Thymus (tissue), 11 donors: ENCODE data around the gene RTRAF. TPM values are rescaled to one million over a fixed set of nuclear protein-coding genes. Genes with fewer than 3 reads are reported as not detected.
A peak's percentile ranks its signal among the peaks of the same experiment; 100 is the strongest.

Experiments
- DNase-seq, 9 donors: peaks; one replicate each; pipeline ENCODE4 v3.0.0-alpha.2; 2013; ENCODE audit warnings: low spot score in 9 of 9, low read depth in 6 of 9, missing footprints in 1 of 9
- H3K27ac ChIP-seq, 2 donors: one replicate each; pipeline ENCODE4 v1.5.1; 2013; ENCODE audit warnings: control low read depth in 1 of 2, low read depth in 1 of 2, low read length in 1 of 2, mild to moderate bottlenecking in 1 of 2, moderate library complexity in 1 of 2
- H3K27me3 ChIP-seq, 2 donors: one replicate each; pipeline ENCODE4 v1.5.1; 2013; ENCODE audit warnings: low read length in 1 of 2; ENCODE audit not compliant: control insufficient read depth in 2 of 2, insufficient read depth in 1 of 2
- H3K36me3 ChIP-seq, 2 donors: one replicate each; pipeline ENCODE4 v1.5.1; 2013; ENCODE audit warnings: low read length in 1 of 2, mild to moderate bottlenecking in 1 of 2, moderate library complexity in 1 of 2; ENCODE audit not compliant: control insufficient read depth in 2 of 2, insufficient read depth in 2 of 2
- H3K4me1 ChIP-seq, 2 donors: one replicate each; pipeline ENCODE4 v1.5.1; 2013; ENCODE audit warnings: low read length in 2 of 2; ENCODE audit not compliant: control insufficient read depth in 2 of 2, insufficient read depth in 2 of 2
- H3K4me3 ChIP-seq, 2 donors: one replicate each; pipeline ENCODE4 v1.5.1; 2013; ENCODE audit warnings: low read length in 2 of 2, control low read depth in 1 of 2, mild to moderate bottlenecking in 1 of 2
- H3K9me3 ChIP-seq, 2 donors: one replicate each; pipeline ENCODE4 v1.5.1; 2013; ENCODE audit warnings: low read length in 1 of 2, mild to moderate bottlenecking in 1 of 2; ENCODE audit not compliant: control insufficient read depth in 2 of 2, insufficient read depth in 1 of 2
- WGBS: extraction: QIAGEN DNeasy Blood & Tissue Kit; methylation state at CpG from one replicate; pipeline ENCODE4 v1.1.7; 2013; 5-methylcytosine and 5-hydroxymethylcytosine counted together
- polyA plus RNA-seq: library from polyadenylated mRNA; stranded (reverse); fragments of 200-250 nt; gene quantifications from one replicate; pipeline ENCODE4 v1.2.3, GENCODE V29; 2013
- total RNA-seq: library from RNA; stranded (reverse); fragments of 120-200 nt; gene quantifications from one replicate; pipeline ENCODE4 v1.2.4, GENCODE V29; 2013
- donor health status: healthy.

The RTRAF gene
- total and polyA plus RNA-seq, 2 donors: 207 to 234 TPM

DNA sequence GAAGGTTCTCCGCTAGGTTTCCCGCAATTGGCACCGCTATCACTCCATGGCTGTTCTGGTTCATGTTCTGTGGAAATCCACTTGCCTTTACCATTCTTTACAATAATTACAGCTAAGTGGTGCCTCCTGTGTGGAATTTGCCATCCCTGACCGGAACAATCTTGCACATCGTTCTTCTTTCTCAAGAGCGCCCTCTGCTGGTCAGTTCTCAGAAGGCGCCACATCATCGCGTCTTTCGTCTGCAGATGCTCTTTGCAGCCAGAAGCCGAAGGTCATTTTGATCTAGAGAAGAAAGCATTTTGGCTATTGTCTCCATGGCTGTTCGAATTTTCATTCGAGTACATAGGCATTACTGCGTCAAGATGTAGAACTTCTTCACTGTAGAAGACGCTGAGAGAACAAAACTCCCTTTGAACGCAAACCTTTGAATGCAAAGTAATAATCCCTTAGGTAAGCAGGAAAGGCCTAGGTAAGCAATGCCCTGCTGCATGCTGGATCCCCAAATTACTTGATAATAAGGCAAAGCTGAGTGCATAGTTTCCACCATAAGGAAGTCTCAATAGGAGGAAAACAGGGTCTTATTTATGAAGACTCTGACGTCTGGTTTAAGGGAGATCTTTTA lies 10.1 kb upstream of the RTRAF start:
- no peaks in the 10 kb centered on the region for H3K4me1 ChIP-seq
- no peak overlapping the region for H3K4me3 ChIP-seq
- 32% methylated on average over 17 of the region's 17 CpGs for WGBS
- peak; percentile 42 to 87 (median 68) for DNase-seq
- no peaks in the 10 kb centered on the region for H3K27me3 ChIP-seq
- H3K27ac ChIP-seq: no peak overlapping the region
- no peaks in the 10 kb centered on the region for H3K9me3 ChIP-seq
- H3K36me3 ChIP-seq: no peaks in the 10 kb centered on the region

DNA sequence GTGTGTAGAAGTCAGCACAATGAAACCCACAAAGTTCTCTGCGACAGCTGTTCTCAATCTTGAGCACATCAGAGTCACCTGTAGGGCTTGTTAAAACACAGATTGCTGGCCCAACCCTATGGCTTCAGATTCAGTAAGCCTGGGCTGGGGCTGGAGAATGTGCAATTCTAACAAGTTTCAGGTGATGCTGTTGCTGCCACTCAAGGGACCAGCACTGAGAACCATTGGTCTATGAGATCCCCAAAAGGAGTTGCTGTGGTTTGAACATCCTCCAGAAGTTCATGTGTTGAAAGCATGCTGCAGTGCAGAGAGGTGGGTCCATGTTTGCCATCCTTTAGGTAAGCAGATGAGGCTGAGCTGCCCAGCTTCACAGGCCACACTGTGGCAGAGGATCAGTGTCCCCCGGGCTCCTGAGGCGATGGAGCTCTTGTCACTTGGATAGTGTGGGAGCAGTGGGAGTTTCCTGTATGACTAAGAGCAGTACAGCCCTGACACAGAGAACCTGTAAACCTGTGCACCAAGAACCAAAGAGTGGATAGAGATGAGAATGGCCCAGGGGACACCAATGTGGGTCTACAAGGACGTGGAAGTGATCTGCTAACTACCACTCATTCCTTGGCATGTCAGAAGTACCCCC lies 8.0 kb upstream of the RTRAF start:
- no peaks in the 10 kb centered on the region for H3K9me3 ChIP-seq
- no peaks in the 10 kb centered on the region for H3K36me3 ChIP-seq
- H3K4me1 ChIP-seq: no peaks in the 10 kb centered on the region
- H3K4me3 ChIP-seq: no peak overlapping the region
- no peaks in the 10 kb centered on the region for H3K27me3 ChIP-seq
- DNase-seq: no peak
- WGBS: 95% methylated on average over 4 of the region's 4 CpGs
- H3K27ac ChIP-seq: no peak overlapping the region

DNA sequence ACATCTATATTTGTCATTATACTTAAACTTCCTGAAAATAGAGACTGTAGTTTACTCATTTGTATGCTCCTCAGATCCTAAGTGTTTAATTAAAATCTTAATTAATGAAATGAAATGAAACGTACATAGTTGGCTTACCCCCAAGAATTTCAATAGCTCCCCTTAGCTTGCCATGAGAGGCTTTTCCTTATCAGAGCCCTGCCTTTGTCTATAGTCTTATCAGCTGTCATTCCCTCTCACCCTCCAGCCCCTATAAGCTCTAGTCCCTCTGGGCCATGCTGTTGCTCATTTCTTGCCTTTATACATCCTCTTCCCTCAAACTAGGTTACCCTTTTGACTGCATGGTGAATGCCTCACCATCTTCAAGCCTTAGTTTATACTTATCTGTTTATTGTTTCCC lies 1.1 kb upstream of the RTRAF start:
- H3K4me3 ChIP-seq: no peak overlapping the region
- 96% methylated on average over 1 of the region's 1 CpG for WGBS
- H3K27ac ChIP-seq: no peak overlapping the region
- H3K36me3 ChIP-seq: peaks cover 8 to 14% of the 10 kb centered on the region in 2 donors
- H3K9me3 ChIP-seq: no peaks in the 10 kb centered on the region
- no peaks in the 10 kb centered on the region for H3K27me3 ChIP-seq
- DNase-seq: no peak
- H3K4me1 ChIP-seq: peaks cover 3 to 4% of the 10 kb centered on the region in 2 donors

DNA sequence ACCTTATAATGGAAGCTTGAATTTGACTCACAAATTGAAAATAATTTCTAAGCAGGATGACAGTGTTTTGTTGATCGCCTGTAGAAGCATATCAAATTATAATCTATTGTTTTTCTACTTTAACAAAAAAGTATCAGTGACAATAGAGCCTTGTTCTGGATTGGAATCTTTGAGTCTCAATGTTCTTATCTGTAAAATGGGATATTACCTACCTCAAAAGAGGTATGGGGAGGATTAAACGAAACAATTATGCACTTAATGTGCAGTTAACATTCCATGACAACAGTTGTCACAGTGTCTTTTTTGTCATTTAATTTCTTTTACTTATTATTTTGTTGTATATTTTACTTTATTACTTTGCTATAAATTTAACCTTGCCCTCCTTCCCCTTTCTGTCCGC lies 1.1 kb downstream of the RTRAF start:
- Histone ChIP-seq H3K27ac (no peak overlapping the region), H3K36me3 (peaks cover 12 to 35% of the 10 kb centered on the region in 2 donors), H3K9me3 (no peaks in the 10 kb centered on the region), H3K4me1 (peaks cover 3 to 4% of the 10 kb centered on the region in 2 donors), H3K4me3 (peak overlapping the region; percentile 78 to 91), H3K27me3 (no peaks in the 10 kb centered on the region)
- no peak for DNase-seq
- WGBS: 88% methylated on average over 3 of the region's 3 CpGs

DNA sequence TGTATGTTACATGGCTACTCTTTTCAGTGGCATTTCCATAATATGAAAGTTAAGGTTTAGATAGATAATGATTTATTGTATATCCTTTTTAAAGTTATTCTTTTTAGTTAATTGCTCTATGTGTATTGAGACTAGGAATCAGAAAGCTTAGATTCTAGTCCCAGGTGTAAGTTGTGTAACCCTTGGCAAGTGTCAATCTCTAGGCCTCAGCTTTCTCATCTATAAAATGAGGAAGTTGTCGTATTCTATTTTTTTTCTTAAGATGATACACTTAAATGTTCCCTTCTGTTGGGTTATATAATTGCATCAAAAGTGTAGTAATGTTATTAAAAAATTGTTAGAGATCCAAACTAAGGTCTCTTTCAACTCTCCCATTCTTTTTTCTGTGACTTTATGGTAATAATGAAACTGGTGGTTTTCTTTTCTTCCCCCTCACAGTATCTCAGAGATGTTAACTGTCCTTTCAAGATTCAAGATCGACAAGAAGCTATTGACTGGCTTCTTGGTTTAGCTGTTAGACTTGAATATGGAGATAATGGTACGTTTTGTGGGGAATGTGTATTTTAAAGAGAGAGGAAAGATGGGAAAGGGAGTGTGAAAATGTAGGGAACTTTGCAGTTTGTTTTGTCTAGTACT lies 4.1 kb downstream of the RTRAF start:
- Histone ChIP-seq H3K4me3 (no peak overlapping the region), H3K4me1 (peaks cover 3 to 4% of the 10 kb centered on the region in 2 donors), H3K27ac (no peak overlapping the region), H3K27me3 (no peaks in the 10 kb centered on the region), H3K9me3 (no peaks in the 10 kb centered on the region), H3K36me3 (peaks cover 12 to 43% of the 10 kb centered on the region in 2 donors)
- DNase-seq: no peak
- WGBS: 82% methylated on average over 3 of the region's 3 CpGs

DNA sequence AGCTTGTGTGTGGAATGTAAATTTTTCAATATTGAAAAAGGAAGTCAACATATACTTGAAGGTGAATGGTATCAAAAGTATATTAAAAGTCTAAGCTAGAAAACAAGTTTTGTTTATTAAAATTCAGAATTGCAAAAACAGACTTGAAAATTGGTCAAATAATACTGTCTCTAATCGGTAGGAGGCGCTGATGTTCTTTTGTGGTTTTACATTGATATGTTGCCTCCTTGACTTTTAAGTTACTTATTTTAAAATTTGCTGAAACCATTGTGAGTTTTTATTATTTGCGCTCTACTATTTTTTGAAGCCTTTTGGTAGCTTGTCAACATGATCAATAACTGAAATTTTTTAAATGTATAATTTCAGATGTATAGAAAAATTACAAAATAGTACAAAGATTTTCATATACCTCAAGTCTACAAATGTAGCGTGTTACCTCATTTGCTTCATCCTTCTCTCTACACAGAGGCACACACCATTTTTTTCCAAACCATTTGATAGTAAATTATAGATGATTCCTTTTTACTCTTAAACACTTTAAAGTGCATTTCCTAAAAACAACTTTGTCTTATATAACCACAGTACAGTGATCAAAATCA lies 6.9 kb downstream of the RTRAF start:
- no peaks in the 10 kb centered on the region for H3K9me3 ChIP-seq
- H3K36me3 ChIP-seq: peaks cover 14 to 58% of the 10 kb centered on the region in 2 donors
- H3K27me3 ChIP-seq: no peaks in the 10 kb centered on the region
- DNase-seq: peak in 2 of 9 donors; percentile 18 to 38
- H3K27ac ChIP-seq: no peak overlapping the region
- WGBS: 66% methylated on average over 4 of the region's 4 CpGs
- no peaks in the 10 kb centered on the region for H3K4me1 ChIP-seq
- H3K4me3 ChIP-seq: no peak overlapping the region

DNA sequence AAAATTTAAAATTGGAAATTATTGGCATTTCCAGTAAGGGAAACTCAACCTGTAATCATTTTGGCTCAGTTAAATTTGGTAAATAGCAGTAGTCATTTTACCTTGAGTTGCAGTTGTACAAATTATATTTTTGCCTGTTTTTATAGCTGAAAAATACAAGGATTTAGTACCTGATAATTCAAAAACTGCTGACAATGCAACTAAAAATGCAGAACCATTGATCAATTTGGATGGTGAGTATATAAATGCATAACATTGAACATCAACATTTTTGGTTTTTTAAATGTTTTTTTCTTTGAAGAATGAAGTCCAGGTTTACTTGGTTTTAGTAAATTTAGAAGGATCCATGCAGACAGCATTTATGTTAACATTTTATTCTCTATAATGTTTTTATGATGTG lies 9.0 kb downstream of the RTRAF start:
- H3K9me3 ChIP-seq: no peaks in the 10 kb centered on the region
- no peak for DNase-seq
- H3K4me1 ChIP-seq: no peaks in the 10 kb centered on the region
- no peak overlapping the region for H3K27ac ChIP-seq
- no peaks in the 10 kb centered on the region for H3K27me3 ChIP-seq
- no peak overlapping the region for H3K4me3 ChIP-seq
- H3K36me3 ChIP-seq: peaks cover 16 to 64% of the 10 kb centered on the region in 2 donors

DNA sequence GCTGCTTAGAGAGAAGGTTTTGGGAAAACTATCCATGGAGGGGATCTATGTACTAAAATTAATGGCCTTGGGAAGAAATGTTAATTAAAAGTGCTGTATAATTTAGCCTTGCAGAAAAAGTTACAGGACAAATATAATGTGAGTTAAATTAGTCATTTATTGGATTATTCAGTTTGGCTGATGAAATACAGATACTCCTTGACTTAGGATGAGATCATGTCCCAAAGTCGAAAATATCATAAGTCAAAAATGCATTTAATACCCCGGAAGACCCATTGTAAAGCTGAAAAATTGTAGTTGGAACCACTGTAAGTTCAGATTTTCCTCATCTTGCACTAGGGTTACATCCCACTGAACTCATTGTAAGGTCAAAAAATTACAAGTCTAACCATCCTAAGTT lies 9.7 kb downstream of the RTRAF start:
- DNase-seq: no peak
- Histone ChIP-seq H3K36me3 (peaks cover 16 to 65% of the 10 kb centered on the region in 2 donors), H3K9me3 (no peaks in the 10 kb centered on the region), H3K27me3 (no peaks in the 10 kb centered on the region), H3K27ac (no peak overlapping the region), H3K4me3 (no peak overlapping the region), H3K4me1 (no peaks in the 10 kb centered on the region)
- 96% methylated on average over 2 of the region's 2 CpGs for WGBS

DNA sequence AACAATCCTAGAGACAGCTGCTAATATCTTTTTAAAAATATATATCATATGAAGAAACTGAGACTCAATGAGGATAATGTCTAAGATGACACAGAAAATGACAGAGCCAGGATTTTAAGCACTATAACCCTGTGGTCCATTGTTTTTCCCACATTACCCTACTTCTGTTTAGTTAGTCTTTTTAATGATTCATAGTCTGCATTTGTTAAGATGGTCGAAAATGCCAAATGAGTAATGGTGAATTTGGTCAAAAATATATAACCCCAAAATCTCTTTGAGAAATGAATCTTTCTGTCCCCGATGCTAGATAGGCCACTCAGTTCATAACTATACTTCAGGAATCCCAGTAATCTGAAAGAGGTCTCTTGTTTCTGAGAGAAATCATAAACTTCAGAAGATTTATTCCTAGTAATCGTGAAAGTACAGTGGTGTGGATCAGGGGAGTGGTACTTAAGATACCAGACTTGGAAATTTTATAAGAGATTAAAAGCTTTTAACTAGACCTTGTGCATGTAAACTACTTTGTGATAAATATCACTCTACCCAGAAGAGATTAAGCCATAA lies 10.8 kb downstream of the RTRAF start:
- Histone ChIP-seq H3K27me3 (no peaks in the 10 kb centered on the region), H3K9me3 (no peaks in the 10 kb centered on the region), H3K27ac (no peak overlapping the region), H3K4me3 (no peak overlapping the region), H3K36me3 (peaks cover 16 to 64% of the 10 kb centered on the region in 2 donors), H3K4me1 (no peaks in the 10 kb centered on the region)
- no peak for DNase-seq
- WGBS: 97% methylated on average over 3 of the region's 3 CpGs
